ENCODE measurements around the gene RHOA. TPM values are rescaled to one million over a fixed set of nuclear protein-coding genes. Genes with fewer than 3 reads are reported as not detected.

The RHOA gene
- total and polyA plus RNA-seq, 2 of the 13 experiments (the other 11 are each of a cell fraction or from before 2014, with no cell fraction given) = 131 to 177 TPM

DNA sequence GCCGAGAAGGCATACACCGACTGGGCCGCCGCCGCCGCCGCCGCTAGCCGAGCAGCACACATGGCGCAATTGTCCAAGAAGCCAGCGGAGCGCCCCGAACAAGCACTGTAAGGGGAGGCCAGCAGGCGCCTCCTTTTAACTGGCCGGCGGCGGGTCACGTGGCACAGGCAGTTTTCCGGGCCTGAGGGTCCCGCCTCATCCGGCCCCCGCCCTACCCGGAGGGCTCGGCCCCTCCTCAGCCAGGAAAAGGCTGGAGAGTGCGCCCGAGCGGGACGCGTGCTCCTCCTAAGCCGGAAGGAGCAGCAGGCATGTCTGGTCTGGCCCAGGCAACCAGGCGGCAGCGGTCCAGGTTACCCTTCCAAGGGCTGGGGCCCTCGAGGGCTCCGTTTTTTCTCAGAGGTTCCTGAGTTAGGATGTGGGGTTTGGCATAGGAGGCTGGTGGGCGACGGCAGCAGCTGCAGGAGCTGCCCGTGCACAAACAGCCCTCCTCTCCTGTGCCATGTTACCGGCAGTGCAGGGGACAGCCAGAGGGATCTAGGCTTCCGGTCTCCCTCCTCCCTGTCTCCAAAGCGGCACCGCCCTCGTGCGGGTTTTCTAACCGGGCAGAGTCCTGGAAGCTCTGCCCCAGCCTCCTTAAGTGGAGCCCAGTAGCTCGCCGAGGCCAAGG is 53.4 kb downstream of the RHOA start, which contains the start of gene GPX1 (continued):
- TF ChIP-seq SP5 (CRISPR knock-in tag; IDR thresholded peaks at IDR 0.05; ENCODE audit: borderline replicate concordance, low read depth) (peak; percentile 81), ZNF20 (CRISPR knock-in tag; IDR thresholded peaks at IDR 0.05) (no peak), ZNF790 (CRISPR knock-in tag; IDR thresholded peaks at IDR 0.05; ENCODE audit: borderline replicate concordance) (no peak), ZSCAN25 (CRISPR knock-in tag; IDR thresholded peaks at IDR 0.05) (no peak), GABPA (IDR thresholded peaks at IDR 0.05; ENCODE audit: low read depth, low read length) (peak; percentile 67), GABPA (CRISPR knock-in tag; IDR thresholded peaks at IDR 0.05; ENCODE audit: low read depth) (peak; percentile 91), NCOA1 (CRISPR knock-in tag; IDR thresholded peaks at IDR 0.05) (0 out of 2 replicates have a peak, but pooled peaks have one; percentile 76), ZNF543 (CRISPR knock-in tag; IDR thresholded peaks at IDR 0.05) (0 out of 2 replicates have a peak, but pooled peaks have one; percentile 27), ZXDC (CRISPR knock-in tag; IDR thresholded peaks at IDR 0.05) (peak; percentile 67; the same call in 1 of the 2 replicates), BRF2 (CRISPR knock-in tag; IDR thresholded peaks at IDR 0.05) (peak; percentile 94), ZNF263 (CRISPR knock-in tag; IDR thresholded peaks at IDR 0.05) (peak; percentile 99), BCLAF1 (IDR thresholded peaks at IDR 0.05) (no peak), CCAR2 (optimal IDR thresholded peaks at IDR 0.05; ENCODE audit: low read depth, low read length) (no peak)
- TF ChIP-seq, protein P1, sequence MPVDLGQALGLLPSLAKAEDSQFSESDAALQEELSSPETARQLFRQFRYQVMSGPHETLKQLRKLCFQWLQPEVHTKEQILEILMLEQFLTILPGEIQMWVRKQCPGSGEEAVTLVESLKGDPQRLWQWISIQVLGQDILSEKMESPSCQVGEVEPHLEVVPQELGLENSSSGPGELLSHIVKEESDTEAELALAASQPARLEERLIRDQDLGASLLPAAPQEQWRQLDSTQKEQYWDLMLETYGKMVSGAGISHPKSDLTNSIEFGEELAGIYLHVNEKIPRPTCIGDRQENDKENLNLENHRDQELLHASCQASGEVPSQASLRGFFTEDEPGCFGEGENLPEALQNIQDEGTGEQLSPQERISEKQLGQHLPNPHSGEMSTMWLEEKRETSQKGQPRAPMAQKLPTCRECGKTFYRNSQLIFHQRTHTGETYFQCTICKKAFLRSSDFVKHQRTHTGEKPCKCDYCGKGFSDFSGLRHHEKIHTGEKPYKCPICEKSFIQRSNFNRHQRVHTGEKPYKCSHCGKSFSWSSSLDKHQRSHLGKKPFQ (CRISPR knock-in tag; IDR thresholded peaks at IDR 0.05; ENCODE audit: insufficient replicate concordance) = peak; percentile 72
- TF ChIP-seq, protein P2, sequence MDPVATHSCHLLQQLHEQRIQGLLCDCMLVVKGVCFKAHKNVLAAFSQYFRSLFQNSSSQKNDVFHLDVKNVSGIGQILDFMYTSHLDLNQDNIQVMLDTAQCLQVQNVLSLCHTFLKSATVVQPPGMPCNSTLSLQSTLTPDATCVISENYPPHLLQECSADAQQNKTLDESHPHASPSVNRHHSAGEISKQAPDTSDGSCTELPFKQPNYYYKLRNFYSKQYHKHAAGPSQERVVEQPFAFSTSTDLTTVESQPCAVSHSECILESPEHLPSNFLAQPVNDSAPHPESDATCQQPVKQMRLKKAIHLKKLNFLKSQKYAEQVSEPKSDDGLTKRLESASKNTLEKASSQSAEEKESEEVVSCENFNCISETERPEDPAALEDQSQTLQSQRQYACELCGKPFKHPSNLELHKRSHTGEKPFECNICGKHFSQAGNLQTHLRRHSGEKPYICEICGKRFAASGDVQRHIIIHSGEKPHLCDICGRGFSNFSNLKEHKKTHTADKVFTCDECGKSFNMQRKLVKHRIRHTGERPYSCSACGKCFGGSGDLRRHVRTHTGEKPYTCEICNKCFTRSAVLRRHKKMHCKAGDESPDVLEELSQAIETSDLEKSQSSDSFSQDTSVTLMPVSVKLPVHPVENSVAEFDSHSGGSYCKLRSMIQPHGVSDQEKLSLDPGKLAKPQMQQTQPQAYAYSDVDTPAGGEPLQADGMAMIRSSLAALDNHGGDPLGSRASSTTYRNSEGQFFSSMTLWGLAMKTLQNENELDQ (CRISPR knock-in tag; IDR thresholded peaks at IDR 0.05; ENCODE audit: borderline replicate concordance) = no peak
- TF ChIP-seq, protein P3, sequence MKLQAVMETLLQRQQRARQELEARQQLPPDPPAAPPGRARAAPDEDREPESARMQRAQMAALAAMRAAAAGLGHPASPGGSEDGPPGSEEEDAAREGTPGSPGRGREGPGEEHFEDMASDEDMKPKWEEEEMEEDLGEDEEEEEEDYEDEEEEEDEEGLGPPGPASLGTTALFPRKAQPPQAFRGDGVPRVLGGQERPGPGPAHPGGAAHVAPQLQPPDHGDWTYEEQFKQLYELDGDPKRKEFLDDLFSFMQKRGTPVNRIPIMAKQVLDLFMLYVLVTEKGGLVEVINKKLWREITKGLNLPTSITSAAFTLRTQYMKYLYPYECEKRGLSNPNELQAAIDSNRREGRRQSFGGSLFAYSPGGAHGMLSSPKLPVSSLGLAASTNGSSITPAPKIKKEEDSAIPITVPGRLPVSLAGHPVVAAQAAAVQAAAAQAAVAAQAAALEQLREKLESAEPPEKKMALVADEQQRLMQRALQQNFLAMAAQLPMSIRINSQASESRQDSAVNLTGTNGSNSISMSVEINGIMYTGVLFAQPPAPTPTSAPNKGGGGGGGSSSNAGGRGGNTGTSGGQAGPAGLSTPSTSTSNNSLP (IDR thresholded peaks at IDR 0.05; ENCODE audit: low read depth, low read length) = no peak
